Measurements from ENCODE around the gene GABRR1.

GABRR1 gene

DNA sequence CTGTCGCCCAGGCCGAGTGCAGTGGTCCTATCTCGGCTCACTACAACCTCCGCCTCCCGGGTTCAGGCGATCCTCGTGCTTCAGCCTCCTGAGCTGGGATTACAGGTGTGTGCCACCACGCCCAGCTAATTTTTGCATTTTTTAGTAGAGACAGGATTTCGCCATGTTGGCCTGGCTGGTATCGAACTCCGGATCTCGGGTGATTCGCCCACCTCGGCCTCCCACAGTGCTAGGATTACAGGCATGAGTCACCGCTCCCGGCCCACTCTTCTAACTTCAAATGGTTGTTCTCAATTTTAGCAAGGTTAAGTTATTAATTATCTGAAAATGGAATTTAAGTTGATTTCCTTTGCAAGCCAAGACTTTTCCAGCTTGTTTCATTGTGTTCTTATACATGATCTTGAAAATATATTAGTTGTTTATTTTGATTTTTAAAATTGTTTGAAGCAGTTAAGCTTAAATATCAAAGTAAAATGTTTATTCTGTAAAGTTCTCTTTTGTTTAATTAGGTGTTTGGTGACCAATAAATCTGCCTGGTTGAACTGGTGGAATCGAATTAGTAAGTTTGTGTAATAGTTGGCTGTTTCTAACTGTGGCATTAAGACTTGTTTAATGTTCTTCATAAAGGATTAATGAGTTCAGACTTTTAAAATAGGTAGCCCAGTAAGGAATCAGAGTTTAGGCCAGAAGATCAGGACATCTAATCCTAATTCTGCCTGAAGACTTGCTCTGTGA lies 69.0 kb downstream of the GABRR1 start:
- peak; percentile 78 for FAIRE-seq
- no peak for TF ChIP-seq POU2F2 (IDR thresholded peaks at IDR 0.05; ENCODE audit: low read depth, low read length)
- no peak for TF ChIP-seq POLR2A (IDR thresholded peaks at IDR 0.05; ENCODE audit: low read depth, low read length)
- no peak for TF ChIP-seq POLR2AphosphoS5 (IDR thresholded peaks at IDR 0.05; ENCODE audit: low read depth, low read length)
- TF ChIP-seq SPI1 (IDR thresholded peaks at IDR 0.05; ENCODE audit: low read depth, low read length), result no peak
- no peak for DNase-seq (ENCODE audit: insufficient read length, low spot score)

DNA sequence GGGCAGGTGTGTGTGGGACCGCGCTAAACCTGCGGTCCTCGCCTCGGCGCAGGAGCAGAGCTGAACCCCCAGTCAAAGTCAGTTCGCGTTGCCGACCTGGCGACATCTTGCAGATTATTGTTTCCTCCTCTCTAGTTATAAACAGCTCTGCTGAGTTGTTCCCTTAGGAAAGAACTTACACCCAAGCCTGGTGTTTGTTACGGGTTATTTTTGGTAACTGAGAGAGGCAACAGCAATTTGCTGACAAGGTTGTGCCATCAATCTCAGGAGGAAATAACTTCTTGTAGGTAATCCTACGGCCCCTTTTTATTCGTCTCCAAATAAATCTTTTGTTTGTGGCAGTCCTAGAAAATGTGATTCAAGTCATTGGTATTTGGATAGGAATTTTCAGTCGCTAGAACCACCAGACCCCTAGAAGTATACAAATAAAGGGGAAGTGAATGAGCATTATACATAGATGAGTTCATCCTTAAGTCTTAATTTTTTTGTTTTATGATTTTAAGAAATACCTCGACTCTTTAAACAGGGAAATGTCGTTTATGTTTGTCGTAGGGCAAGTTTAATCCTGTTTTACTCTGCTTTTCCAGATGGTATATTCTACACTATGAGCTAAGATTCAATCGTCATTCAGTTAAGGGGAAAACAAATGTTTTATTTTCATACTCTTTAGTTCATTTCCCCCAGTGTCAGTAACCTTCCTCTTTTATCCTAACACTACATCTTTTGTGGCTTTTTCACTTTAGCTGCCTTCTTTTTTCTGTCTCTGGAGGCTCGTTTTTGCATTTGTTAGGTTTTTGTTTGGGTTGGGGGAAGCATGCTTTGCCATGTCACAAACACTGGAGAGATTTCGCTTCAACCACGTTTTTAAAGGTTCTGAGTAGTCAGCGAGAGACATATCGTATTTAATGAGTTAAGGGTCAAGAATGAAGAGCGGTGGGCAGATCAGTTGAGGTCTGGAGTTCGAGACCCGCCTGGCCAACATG lies 70.1 kb downstream of the GABRR1 start:
- DNase-seq (ENCODE audit: insufficient read length, low spot score) (no peak), FAIRE-seq (peak; percentile 23)
- TF ChIP-seq SPI1 (IDR thresholded peaks at IDR 0.05; ENCODE audit: low read depth, low read length), result peak; percentile 45; the same call in 1 of the 2 replicates
- no peak for TF ChIP-seq PAX5 (IDR thresholded peaks at IDR 0.05; ENCODE audit: insufficient read depth, low read length, severe bottlenecking)

DNA sequence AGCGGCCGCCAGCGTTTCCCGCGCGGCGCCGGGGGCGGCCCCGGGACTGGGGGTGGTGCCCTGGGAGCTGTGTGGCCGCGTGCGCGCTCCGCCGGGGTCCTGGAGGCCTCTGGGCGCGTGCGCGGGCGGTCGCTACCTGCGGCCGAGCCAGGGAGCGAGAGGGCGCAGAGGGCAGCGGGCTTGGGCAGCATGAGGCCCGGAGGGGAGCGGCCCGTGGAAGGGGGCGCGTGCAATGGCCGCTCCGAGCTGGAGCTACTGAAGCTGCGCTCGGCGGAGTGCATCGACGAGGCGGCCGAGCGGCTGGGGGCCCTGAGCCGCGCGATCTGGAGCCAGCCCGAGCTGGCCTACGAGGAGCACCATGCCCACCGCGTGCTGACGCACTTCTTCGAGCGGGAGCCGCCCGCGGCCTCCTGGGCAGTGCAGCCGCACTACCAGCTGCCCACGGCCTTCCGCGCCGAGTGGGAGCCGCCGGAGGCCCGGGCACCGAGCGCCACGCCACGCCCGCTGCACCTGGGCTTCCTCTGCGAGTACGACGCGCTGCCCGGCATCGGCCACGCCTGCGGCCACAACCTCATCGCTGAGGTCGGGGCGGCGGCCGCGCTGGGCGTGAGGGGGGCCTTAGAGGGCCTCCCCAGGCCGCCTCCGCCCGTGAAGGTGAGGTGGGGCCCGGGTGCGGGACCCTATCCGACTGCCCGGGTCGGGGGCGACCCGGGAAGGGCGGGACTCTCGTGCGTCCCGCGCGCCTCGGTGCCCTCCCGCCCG lies 71.0 kb downstream of the GABRR1 start, which contains the start of gene PM20D2:
TSS of gene PM20D2 (plus strand) at position 100 of the 762 bp plus-strand sequence. CDS start at position 190, 90 bp downstream.
- FAIRE-seq (peak; percentile 94), DNase-seq (ENCODE audit: insufficient read length, low spot score) (peak; percentile 73)
- TF ChIP-seq POLR2AphosphoS5 (IDR thresholded peaks at IDR 0.05; ENCODE audit: low read depth, low read length), result no peak; the same call in 1 of the 2 replicates
- 0 out of 2 replicates have a peak, but pooled peaks have one; percentile 18 for TF ChIP-seq POU2F2 (IDR thresholded peaks at IDR 0.05; ENCODE audit: low read depth, low read length)
- no peak for TF ChIP-seq SPI1 (IDR thresholded peaks at IDR 0.05; ENCODE audit: low read depth, low read length)
- peak; percentile 22; the same call in 1 of the 2 replicates for TF ChIP-seq TAF1 (IDR thresholded peaks at IDR 0.05; ENCODE audit: low read depth, low read length)
- no peak for TF ChIP-seq PAX5 (IDR thresholded peaks at IDR 0.05; ENCODE audit: insufficient read depth, low read length, severe bottlenecking)
- TF ChIP-seq POLR2A (IDR thresholded peaks at IDR 0.05; ENCODE audit: low read depth, low read length), result no peak; the same call in 1 of the 2 replicates

DNA sequence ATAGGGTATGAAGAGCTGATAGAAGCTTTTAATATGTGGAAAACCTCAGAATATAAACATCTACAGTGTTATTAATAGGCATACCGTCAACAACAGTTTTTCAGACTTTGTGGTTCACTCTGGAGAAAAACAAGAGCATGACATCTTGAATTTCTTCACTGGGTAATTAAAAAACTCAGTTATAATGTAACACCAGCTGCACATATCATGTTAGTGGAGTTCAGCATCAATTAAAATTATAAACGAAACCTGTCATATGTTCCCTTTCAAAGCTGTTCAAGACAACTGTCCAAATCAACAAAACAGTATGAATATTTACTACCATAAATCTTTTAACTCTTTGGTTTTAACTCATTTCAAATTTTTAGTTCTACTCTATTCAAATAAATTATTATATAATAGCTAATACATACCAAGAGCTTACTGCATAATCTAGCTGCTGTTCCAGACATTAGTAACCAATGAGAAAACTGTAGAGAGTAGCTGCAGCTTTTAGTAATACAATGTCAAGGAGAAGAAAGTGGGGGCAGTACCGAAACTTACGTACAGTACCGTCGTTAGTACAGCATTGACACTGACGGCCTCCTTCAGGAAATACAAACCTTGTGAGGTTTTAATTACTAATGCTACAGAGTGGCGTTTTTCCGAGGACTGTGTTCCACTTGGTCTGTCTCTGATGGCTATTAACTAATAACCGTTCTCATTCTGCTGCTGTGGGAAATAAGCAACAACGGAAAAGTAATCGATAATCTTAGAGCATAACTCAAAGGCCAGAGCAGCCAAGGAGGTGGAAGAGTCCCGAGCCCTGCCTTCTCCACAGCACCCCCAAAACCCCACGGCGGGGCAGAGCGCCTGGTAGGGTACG lies 71.8 kb downstream of the GABRR1 start:
- peak; percentile 37 for DNase-seq (ENCODE audit: insufficient read length, low spot score)
- FAIRE-seq, result peak; percentile 9
- TF ChIP-seq POU2F2 (IDR thresholded peaks at IDR 0.05; ENCODE audit: low read depth, low read length), result no peak
- TF ChIP-seq POLR2AphosphoS5 (IDR thresholded peaks at IDR 0.05; ENCODE audit: low read depth, low read length), result no peak
- no peak for TF ChIP-seq SPI1 (IDR thresholded peaks at IDR 0.05; ENCODE audit: low read depth, low read length)
- no peak for TF ChIP-seq POLR2A (IDR thresholded peaks at IDR 0.05; ENCODE audit: low read depth, low read length)
- TF ChIP-seq TAF1 (IDR thresholded peaks at IDR 0.05; ENCODE audit: low read depth, low read length), result no peak
- TF ChIP-seq PAX5 (IDR thresholded peaks at IDR 0.05; ENCODE audit: insufficient read depth, low read length, severe bottlenecking), result no peak

DNA sequence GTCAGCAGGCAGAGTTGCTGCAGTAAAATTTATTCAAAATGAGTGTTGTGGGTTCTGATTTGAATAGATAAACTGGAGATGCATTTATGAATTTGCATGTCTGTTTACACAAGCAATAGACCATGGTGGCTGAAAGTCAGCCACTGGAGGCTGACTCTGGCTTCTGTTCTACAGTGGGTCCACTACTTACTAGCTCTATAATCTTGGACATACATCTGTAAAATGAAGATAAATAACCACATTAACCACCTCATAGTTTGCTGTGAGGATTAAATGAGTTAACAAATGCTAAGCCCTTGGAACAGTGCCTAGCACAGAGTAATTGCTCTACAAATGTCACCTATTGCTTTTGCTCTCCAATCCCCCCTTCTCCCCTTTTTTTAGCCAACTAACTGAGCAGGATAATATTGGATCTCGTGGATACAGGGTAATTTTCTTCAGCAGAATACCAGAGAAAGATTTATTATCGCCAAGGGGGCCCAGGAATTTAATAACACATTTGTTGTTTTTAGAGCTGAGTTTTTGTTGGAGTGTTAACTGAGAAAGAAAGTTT lies 72.7 kb downstream of the GABRR1 start:
- FAIRE-seq (peak; percentile 92), DNase-seq (ENCODE audit: insufficient read length, low spot score) (peak; percentile 28)
- TF ChIP-seq POU2F2 (IDR thresholded peaks at IDR 0.05; ENCODE audit: low read depth, low read length) (peak; percentile 73; the same call in 1 of the 2 replicates), POLR2A (IDR thresholded peaks at IDR 0.05; ENCODE audit: low read depth, low read length) (no peak), POLR2AphosphoS5 (IDR thresholded peaks at IDR 0.05; ENCODE audit: low read depth, low read length) (no peak), TAF1 (IDR thresholded peaks at IDR 0.05; ENCODE audit: low read depth, low read length) (no peak), SPI1 (IDR thresholded peaks at IDR 0.05; ENCODE audit: low read depth, low read length) (no peak)

DNA sequence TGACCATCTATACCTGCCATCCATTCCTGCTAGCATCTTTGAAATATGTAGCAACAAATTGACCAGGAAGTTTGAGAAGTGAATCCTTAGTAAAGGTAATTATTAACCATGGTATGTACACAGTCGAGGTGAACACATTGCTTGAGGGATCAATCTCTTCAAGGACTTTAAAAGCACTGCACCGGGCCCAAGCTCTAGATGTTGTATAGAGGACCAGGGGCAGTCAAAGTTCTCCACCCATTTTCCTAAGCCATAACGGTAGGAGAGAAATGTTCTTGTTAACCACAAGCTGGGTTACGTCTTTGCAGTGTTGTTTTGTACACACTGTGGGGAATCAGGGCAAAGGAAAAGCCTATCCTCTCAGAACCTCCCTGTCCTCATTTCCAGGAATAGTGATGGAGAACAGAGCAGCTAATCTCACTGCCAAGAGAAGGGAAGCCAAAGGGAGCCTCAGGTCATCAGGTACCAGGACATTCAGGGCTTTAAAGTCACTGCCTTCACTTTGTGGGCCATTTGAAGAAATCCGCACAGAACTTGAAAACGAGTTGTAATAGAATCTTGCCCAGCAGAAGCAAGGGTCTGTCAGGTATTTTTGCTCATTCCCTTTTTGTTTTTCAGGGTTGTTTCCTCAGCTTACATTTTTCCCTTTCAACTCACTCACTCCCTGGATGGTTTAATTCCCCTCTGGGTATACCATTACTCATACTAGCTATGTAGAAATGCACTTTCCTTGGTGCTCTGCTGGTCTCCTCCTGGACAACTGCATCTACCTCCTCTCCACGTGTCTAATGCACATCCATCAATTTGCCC lies 76.6 kb downstream of the GABRR1 start:
- no peak for TF ChIP-seq TAF1 (IDR thresholded peaks at IDR 0.05; ENCODE audit: low read depth, low read length)
- no peak for TF ChIP-seq SPI1 (IDR thresholded peaks at IDR 0.05; ENCODE audit: low read depth, low read length)
- TF ChIP-seq POU2F2 (IDR thresholded peaks at IDR 0.05; ENCODE audit: low read depth, low read length), result no peak
- no peak for TF ChIP-seq POLR2AphosphoS5 (IDR thresholded peaks at IDR 0.05; ENCODE audit: low read depth, low read length)
- TF ChIP-seq PAX5 (IDR thresholded peaks at IDR 0.05; ENCODE audit: insufficient read depth, low read length, severe bottlenecking), result no peak
- TF ChIP-seq POLR2A (IDR thresholded peaks at IDR 0.05; ENCODE audit: low read depth, low read length), result no peak

DNA sequence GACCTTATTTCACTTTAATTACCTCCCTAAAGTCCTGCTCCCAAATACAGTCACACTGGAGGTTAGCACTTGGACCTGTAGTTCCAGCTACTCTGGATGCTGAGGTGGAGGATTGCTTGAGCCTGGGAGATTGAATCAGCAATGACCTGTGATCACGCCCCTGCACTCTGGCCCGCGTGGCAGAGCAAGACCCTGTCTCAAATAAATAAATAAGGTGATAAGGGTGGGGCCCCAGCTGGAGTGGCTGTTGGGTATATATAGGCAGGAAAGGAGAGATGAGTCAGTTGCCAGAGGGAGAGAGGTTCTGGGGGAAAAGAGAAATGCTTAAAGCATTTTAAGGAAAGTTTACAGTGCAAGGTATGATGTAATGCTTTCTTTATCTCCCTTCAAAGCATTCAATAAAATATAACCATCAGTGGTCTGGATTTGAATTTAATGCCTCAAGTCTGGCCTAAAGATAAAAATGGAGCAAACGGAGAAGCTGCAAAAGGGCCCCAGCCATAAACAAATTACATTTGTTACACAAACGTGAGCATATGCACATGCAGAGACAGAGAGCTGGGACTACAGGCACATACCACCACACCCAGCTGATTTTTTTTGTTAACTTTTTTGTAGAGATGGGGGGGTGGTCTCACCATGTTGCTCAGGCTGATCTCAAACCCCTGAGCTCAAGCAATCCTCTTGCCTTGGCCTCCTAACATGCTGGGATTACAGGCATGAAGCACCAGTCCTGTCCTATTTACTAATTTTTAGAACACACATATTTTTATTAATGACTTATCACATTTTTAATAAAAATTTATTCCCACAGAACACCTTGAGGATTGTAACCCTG lies 77.4 kb downstream of the GABRR1 start:
- TF ChIP-seq POLR2A (IDR thresholded peaks at IDR 0.05; ENCODE audit: low read depth, low read length), result no peak
- no peak for TF ChIP-seq POLR2AphosphoS5 (IDR thresholded peaks at IDR 0.05; ENCODE audit: low read depth, low read length)
- no peak for TF ChIP-seq TAF1 (IDR thresholded peaks at IDR 0.05; ENCODE audit: low read depth, low read length)
- TF ChIP-seq POU2F2 (IDR thresholded peaks at IDR 0.05; ENCODE audit: low read depth, low read length), result no peak
- TF ChIP-seq SPI1 (IDR thresholded peaks at IDR 0.05; ENCODE audit: low read depth, low read length), result no peak
- no peak for TF ChIP-seq PAX5 (IDR thresholded peaks at IDR 0.05; ENCODE audit: insufficient read depth, low read length, severe bottlenecking)
- no peak for DNase-seq (ENCODE audit: insufficient read length, low spot score)
- no peak for FAIRE-seq

More for the DNA sequence above, 76.6 kb downstream of the GABRR1 start:
- peak; percentile 16 for FAIRE-seq
- DNase-seq (ENCODE audit: insufficient read length, low spot score), result no peak
